CD14-positive monocyte (primary cell): ENCODE measurements around the gene KRTAP1-5. TPM values are rescaled to one million over a fixed set of nuclear protein-coding genes. Genes with fewer than 3 reads are reported as not detected.

Source experiments
- DNase-seq, 3 donors: peaks; one replicate each; pipeline ENCODE4 v3.0.0-alpha.2; 2011 to 2022
- H2AFZ ChIP-seq: 2 replicates; pipeline ENCODE4 v1.6.0; 2012; ENCODE audit warnings: mild to moderate bottlenecking, low read depth, low read length, inconsistent platforms; ENCODE audit not compliant: insufficient read depth, poor library complexity, severe bottlenecking
- H3K27ac ChIP-seq, 2 donors: 1 replicate in 1 of 2; 2 replicates in 1 of 2; pipeline ENCODE4 v1.5.1; 2012 to 2013; ENCODE audit warnings: low read length in 2 of 2, control low read depth in 1 of 2, inconsistent platforms in 1 of 2, low read depth in 1 of 2, mild to moderate bottlenecking in 1 of 2
- H3K27me3 ChIP-seq, 2 donors: one replicate each; pipeline versions ENCODE4 v1.6.0 to v1.6.1; 2011 to 2013; ENCODE audit warnings: low read length in 2 of 2; ENCODE audit not compliant: control insufficient read depth in 2 of 2, insufficient read depth in 2 of 2
- H3K36me3 ChIP-seq, 2 donors: replicated peaks in 1 of 2; 1 replicate in 1 of 2; 2 replicates in 1 of 2; pipeline versions ENCODE4 v1.5.1 to v1.6.1; 2012 to 2013; ENCODE audit warnings: low read length in 2 of 2, control low read depth in 1 of 2, inconsistent platforms in 1 of 2, mild to moderate bottlenecking in 1 of 2; ENCODE audit not compliant: insufficient read depth in 2 of 2, control insufficient read depth in 1 of 2
- H3K4me1 ChIP-seq, 2 donors: 1 replicate in 1 of 2; 2 replicates in 1 of 2; pipeline versions ENCODE4 v1.5.1 to v1.6.1; 2012 to 2013; ENCODE audit warnings: low read length in 2 of 2, control low read depth in 1 of 2, inconsistent platforms in 1 of 2, mild to moderate bottlenecking in 1 of 2, moderate library complexity in 1 of 2; ENCODE audit not compliant: insufficient read depth in 2 of 2, control insufficient read depth in 1 of 2
- H3K4me2 ChIP-seq: replicated peaks from 2 replicates; pipeline ENCODE3; 2012; ENCODE audit warnings: low read length, moderate library complexity, mild to moderate bottlenecking; ENCODE audit not compliant: poor library complexity, severe bottlenecking; ENCODE audit errors: extremely low read depth
- H3K4me3 ChIP-seq, 3 experiments: fragments of 200-600 bp in 1 of 3; sonication (generic) in 1 of 3; replicated peaks in 1 of 3; 1 replicate in 2 of 3; 2 replicates in 1 of 3; pipeline ENCODE4 v1.5.1; 2011 to 2013; ENCODE audit warnings: low read length in 3 of 3, mild to moderate bottlenecking in 3 of 3, control low read depth in 2 of 3, low read depth in 2 of 3, inconsistent platforms in 1 of 3, moderate library complexity in 1 of 3
- H3K79me2 ChIP-seq: 2 replicates; pipeline ENCODE4 v1.6.0; 2012; ENCODE audit warnings: mild to moderate bottlenecking, control low read depth, inconsistent platforms, low read length, moderate library complexity; ENCODE audit not compliant: insufficient read depth
- H3K9ac ChIP-seq: 2 replicates; pipeline ENCODE4 v1.6.0; 2017; ENCODE audit warnings: low read length, mild to moderate bottlenecking; ENCODE audit not compliant: insufficient read depth, poor library complexity, severe bottlenecking
- H3K9me3 ChIP-seq, 2 donors: replicated peaks in 1 of 2; 1 replicate in 1 of 2; 2 replicates in 1 of 2; pipeline versions ENCODE4 v1.5.1 to v1.6.1; 2012 to 2013; ENCODE audit warnings: low read length in 2 of 2, control low read depth in 1 of 2; ENCODE audit not compliant: control insufficient read depth in 1 of 2, insufficient read depth in 1 of 2
- H4K20me1 ChIP-seq: 2 replicates; pipeline ENCODE4 v1.6.0; 2012; ENCODE audit warnings: mild to moderate bottlenecking, low read length, control low read depth, moderate library complexity; ENCODE audit not compliant: insufficient read depth
- H3K27ac Mint-ChIP-seq, 7 donors: one replicate each; pipeline ENCODE4 v1.8.0; 2020; ENCODE audit warnings: mild to moderate bottlenecking in 7 of 7, mixed read lengths in 7 of 7, moderate library complexity in 6 of 7, inconsistent platforms in 2 of 7
- H3K27me3 Mint-ChIP-seq, 3 donors: one replicate each; pipeline ENCODE4 v1.8.0; 2021 to 2022; ENCODE audit warnings: low read depth in 3 of 3, mild to moderate bottlenecking in 3 of 3, mixed read lengths in 3 of 3, moderate library complexity in 3 of 3, inconsistent platforms in 1 of 3
- H3K36me3 Mint-ChIP-seq, 2 donors: one replicate each; pipeline ENCODE4 v1.8.0; 2020; ENCODE audit warnings: mixed read lengths in 2 of 2, inconsistent platforms in 1 of 2, mild to moderate bottlenecking in 1 of 2
- H3K4me1 Mint-ChIP-seq: one replicate; pipeline ENCODE4 v1.8.0; 2020; ENCODE audit warnings: mild to moderate bottlenecking, mixed read lengths
- H3K4me3 Mint-ChIP-seq, 2 donors: one replicate each; pipeline ENCODE4 v1.8.0; 2020; ENCODE audit warnings: mild to moderate bottlenecking in 2 of 2, mixed read lengths in 2 of 2, moderate library complexity in 1 of 2
- H3K9me3 Mint-ChIP-seq, 7 donors: one replicate each; pipeline ENCODE4 v1.8.0; 2020 to 2022; ENCODE audit warnings: mixed read lengths in 7 of 7, mild to moderate bottlenecking in 6 of 7, moderate library complexity in 6 of 7, inconsistent platforms in 2 of 7
- WGBS: methylation state at CpG from one replicate; pipeline ENCODE4 v1.1.5; 2013; ENCODE audit warnings: missing lambda C conversion rate; ENCODE audit not compliant: insufficient coverage; 5-methylcytosine and 5-hydroxymethylcytosine counted together
- intact Hi-C, 2 donors: fragments of 100-400 bp; cut with micrococcal nuclease; formaldehyde crosslinking; loops; one replicate each; pipeline versions ENCODE4 v1.15.0 to v1.15.1; 2023
- polyA plus RNA-seq, 3 donors: library from polyadenylated mRNA; depleted of rRNA in 1 of 3; unstranded in 2 of 3; stranded (reverse) in 1 of 3; fragments of 300-500 nt in 2 of 3; fragments of >200 nt in 1 of 3; fragmentation: Illumina TruSeq in 2 of 3; gene quantifications; 1 replicate in 2 of 3; 2 replicates in 1 of 3; pipeline ENCODE4 v1.2.3, GENCODE V29; 2012 to 2021
- TF ChIP-seq, protein P1 (sequence below): fragments of 200-600 bp; IDR thresholded peaks from one replicate; pipeline ENCODE4 v1.8.0; 2022; ENCODE audit warnings: antibody characterized with exemption, mild to moderate bottlenecking

KRTAP1-5 gene
- polyA plus RNA-seq, 3 donors = not detected

DNA sequence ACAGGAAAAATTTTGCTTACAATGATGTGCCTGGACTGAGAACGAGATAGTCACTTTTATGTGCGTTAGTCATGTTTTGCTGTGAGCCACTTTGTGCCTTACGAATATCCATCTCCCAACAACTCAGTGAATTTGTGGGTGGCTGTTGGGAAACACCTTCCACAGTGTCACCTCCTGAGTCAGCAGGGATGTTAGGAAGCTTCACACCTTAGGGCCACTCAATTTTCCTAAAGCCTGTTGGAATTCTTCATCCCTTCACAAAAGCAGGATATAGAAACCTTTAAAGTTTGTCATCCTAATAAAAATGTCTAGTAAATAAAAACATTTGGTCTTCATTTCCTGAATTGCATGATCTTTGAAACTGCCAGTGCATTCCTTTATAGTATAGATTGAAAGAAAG lies 13.8 kb downstream of the KRTAP1-5 start:
- Histone ChIP-seq H4K20me1 (no peaks in the 10 kb centered on the region), H3K4me1 (no peaks in the 10 kb centered on the region), H3K4me2 (no peak overlapping the region), H3K79me2 (no peaks in the 10 kb centered on the region), H3K36me3 (no peaks in the 10 kb centered on the region), H3K9me3 (no peaks in the 10 kb centered on the region), H3K9ac (no peak overlapping the region), H3K27ac (no peak overlapping the region), H2AFZ (no peak overlapping the region), H3K27me3 (no peaks in the 10 kb centered on the region), H3K4me3 (no peak overlapping the region)
- Mint-ChIP-seq H3K36me3 (no peaks in the 10 kb centered on the region), H3K4me1 (no peaks in the 10 kb centered on the region), H3K4me3 (no peak overlapping the region), H3K27me3 (peaks cover 0 to 3% (median 3%) of the 10 kb centered on the region in 3 donors), H3K27ac (no peak overlapping the region), H3K9me3 (peaks cover 0 to 2% (median 0%) of the 10 kb centered on the region in 7 donors)
- DNase-seq = no peak
- intact Hi-C loops = no loop called here
- WGBS = no CpG with 5 or more reads among the region's 3 CpGs
- TF ChIP-seq, protein P1, sequence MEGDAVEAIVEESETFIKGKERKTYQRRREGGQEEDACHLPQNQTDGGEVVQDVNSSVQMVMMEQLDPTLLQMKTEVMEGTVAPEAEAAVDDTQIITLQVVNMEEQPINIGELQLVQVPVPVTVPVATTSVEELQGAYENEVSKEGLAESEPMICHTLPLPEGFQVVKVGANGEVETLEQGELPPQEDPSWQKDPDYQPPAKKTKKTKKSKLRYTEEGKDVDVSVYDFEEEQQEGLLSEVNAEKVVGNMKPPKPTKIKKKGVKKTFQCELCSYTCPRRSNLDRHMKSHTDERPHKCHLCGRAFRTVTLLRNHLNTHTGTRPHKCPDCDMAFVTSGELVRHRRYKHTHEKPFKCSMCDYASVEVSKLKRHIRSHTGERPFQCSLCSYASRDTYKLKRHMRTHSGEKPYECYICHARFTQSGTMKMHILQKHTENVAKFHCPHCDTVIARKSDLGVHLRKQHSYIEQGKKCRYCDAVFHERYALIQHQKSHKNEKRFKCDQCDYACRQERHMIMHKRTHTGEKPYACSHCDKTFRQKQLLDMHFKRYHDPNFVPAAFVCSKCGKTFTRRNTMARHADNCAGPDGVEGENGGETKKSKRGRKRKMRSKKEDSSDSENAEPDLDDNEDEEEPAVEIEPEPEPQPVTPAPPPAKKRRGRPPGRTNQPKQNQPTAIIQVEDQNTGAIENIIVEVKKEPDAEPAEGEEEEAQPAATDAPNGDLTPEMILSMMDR = no peak

DNA sequence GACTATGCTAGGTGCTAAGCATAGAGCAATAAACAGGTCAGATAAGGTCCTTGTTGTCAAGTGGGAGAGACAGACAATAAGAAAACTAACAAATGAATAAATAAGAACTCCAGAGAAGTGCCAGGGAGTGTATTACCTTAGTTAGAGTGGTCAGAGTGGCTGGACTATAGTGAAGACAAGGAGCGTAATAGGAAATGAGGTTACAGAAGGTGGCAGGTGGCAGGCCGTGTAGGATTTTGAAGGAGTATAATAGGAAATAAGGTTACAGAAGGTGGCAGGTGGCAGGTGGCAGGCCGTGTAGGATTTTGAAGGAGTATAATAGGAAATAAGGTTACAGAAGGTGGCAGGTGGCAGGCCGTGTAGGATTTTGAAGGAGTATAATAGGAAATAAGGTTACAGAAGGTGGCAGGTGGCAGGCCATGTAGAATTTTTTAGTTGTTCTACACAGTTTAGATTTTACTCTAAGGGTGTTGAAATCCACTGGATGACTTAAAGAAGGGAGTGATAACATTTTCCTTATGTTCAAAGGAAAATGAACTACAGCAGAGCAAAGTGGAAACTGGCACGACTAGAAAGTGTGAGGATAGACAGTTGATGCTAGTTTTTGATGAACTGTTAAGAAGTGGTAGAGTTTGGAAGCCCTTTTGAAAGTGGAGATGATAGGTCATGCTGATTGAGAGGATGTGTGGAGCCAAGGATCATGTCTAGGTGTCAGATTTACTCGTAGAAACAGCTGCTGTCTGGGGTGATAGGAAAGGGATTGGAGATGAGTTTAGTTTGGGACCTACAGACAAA lies 14.5 kb downstream of the KRTAP1-5 start:
- intact Hi-C loops = no loop called here
- no peak for DNase-seq
- peaks cover 0 to 3% (median 3%) of the 10 kb centered on the region in 3 donors for H3K27me3 Mint-ChIP-seq
- no peaks in the 10 kb centered on the region for H4K20me1 ChIP-seq
- no peaks in the 10 kb centered on the region for H3K4me1 Mint-ChIP-seq
- H3K4me3 ChIP-seq = no peak overlapping the region
- TF ChIP-seq, protein P1 = no peak
- H2AFZ ChIP-seq = no peak overlapping the region
- no peak overlapping the region for H3K4me2 ChIP-seq
- no peak overlapping the region for H3K9ac ChIP-seq
- no peaks in the 10 kb centered on the region for H3K36me3 ChIP-seq
- H3K27ac Mint-ChIP-seq = no peak overlapping the region
- no peaks in the 10 kb centered on the region for H3K79me2 ChIP-seq
- no peaks in the 10 kb centered on the region for H3K9me3 ChIP-seq
- no peaks in the 10 kb centered on the region for H3K36me3 Mint-ChIP-seq
- 83% methylated on average over 6 of the region's 6 CpGs for WGBS
- H3K27ac ChIP-seq = no peak overlapping the region
- H3K9me3 Mint-ChIP-seq = peaks cover 0 to 2% (median 0%) of the 10 kb centered on the region in 7 donors
- H3K4me3 Mint-ChIP-seq = no peak overlapping the region
- H3K4me1 ChIP-seq = no peaks in the 10 kb centered on the region
- H3K27me3 ChIP-seq = no peaks in the 10 kb centered on the region
